ENCODE results near the gene MAP1LC3B2.
"Not testable (repeated sequence)": the region's sequence is repeated elsewhere in the genome, so short reads cannot be mapped to it uniquely, and the experiment has no call there.

Gene MAP1LC3B2

GRCh38 chr12:116558280-116559161 is 660 bp upstream of the MAP1LC3B2 start:
- DNase-seq (ENCODE audit: low read depth in 2 of 2), result no peak

- DNase-seq (ENCODE audit: low read depth in 2 of 2), result no peak
Observed at GRCh38 chr12:116561181-116561821, 2.1 kb downstream of the MAP1LC3B2 start.

GRCh38 chr12:116562090-116562489 is 2.9 kb downstream of the MAP1LC3B2 start:
- no peak for DNase-seq (ENCODE audit: low read depth in 2 of 2)

GRCh38 chr12:116563262-116563661 is 4.1 kb downstream of the MAP1LC3B2 start:
- no peak for DNase-seq (ENCODE audit: low read depth in 2 of 2)

- DNase-seq (ENCODE audit: low read depth in 2 of 2), result no peak
Observed at GRCh38 chr12:116564080-116564479, 4.9 kb downstream of the MAP1LC3B2 start.

GRCh38 chr12:116565221-116565620 is 6.0 kb downstream of the MAP1LC3B2 start:
- not testable (repeated sequence) for DNase-seq (ENCODE audit: low read depth in 2 of 2)

GRCh38 chr12:116565963-116566362 is 6.8 kb downstream of the MAP1LC3B2 start:
- DNase-seq (ENCODE audit: low read depth in 2 of 2), result no peak

- no peak for DNase-seq (ENCODE audit: low read depth in 2 of 2)
Observed at GRCh38 chr12:116568203-116568602, 9.0 kb downstream of the MAP1LC3B2 start.

- no peak for DNase-seq (ENCODE audit: low read depth in 2 of 2)
Observed at GRCh38 chr12:116571089-116571488, 11.9 kb downstream of the MAP1LC3B2 start.

GRCh38 chr12:116573776-116574175 is 14.6 kb downstream of the MAP1LC3B2 start:
- no peak for DNase-seq (ENCODE audit: low read depth in 2 of 2)

GRCh38 chr12:116575754-116576153 is 16.6 kb downstream of the MAP1LC3B2 start:
- not testable (repeated sequence) for DNase-seq (ENCODE audit: low read depth in 2 of 2)

GRCh38 chr12:116577154-116577561 is 18.0 kb downstream of the MAP1LC3B2 start:
- no peak for DNase-seq (ENCODE audit: low read depth in 2 of 2)

- no peak for DNase-seq (ENCODE audit: low read depth in 2 of 2)
Observed at GRCh38 chr12:116578051-116578450, 18.9 kb downstream of the MAP1LC3B2 start.

- no peak for DNase-seq (ENCODE audit: low read depth in 2 of 2)
Observed at GRCh38 chr12:116582610-116583009, 23.4 kb downstream of the MAP1LC3B2 start.

GRCh38 chr12:116583129-116583694 is 24.0 kb downstream of the MAP1LC3B2 start:
- DNase-seq (ENCODE audit: low read depth in 2 of 2), result no peak

GRCh38 chr12:116587270-116587669 is 28.1 kb downstream of the MAP1LC3B2 start:
- DNase-seq (ENCODE audit: low read depth in 2 of 2), result no peak

- DNase-seq (ENCODE audit: low read depth in 2 of 2), result no peak
Observed at GRCh38 chr12:116588390-116589028, 29.3 kb downstream of the MAP1LC3B2 start.

GRCh38 chr12:116589581-116589980 is 30.4 kb downstream of the MAP1LC3B2 start:
- no peak for DNase-seq (ENCODE audit: low read depth in 2 of 2)

GRCh38 chr12:116590561-116590960 is 31.4 kb downstream of the MAP1LC3B2 start:
- no peak for DNase-seq (ENCODE audit: low read depth in 2 of 2)

GRCh38 chr12:116591855-116592637 is 32.9 kb downstream of the MAP1LC3B2 start:
- DNase-seq (ENCODE audit: low read depth in 2 of 2), result no peak

GRCh38 chr12:116592731-116593130 is 33.5 kb downstream of the MAP1LC3B2 start:
- no peak for DNase-seq (ENCODE audit: low read depth in 2 of 2)
